Measurements from ENCODE around the gene DMAC2L.
A peak's percentile ranks its signal among the peaks of the same experiment; 100 is the strongest.
"Not testable (repeated sequence)": the region's sequence is repeated elsewhere in the genome, so short reads cannot be mapped to it uniquely, and the experiment has no call there.

Gene DMAC2L, protein sequence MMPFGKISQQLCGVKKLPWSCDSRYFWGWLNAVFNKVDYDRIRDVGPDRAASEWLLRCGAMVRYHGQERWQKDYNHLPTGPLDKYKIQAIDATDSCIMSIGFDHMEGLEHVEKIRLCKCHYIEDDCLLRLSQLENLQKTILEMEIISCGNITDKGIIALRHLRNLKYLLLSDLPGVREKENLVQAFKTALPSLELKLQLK

DNA sequence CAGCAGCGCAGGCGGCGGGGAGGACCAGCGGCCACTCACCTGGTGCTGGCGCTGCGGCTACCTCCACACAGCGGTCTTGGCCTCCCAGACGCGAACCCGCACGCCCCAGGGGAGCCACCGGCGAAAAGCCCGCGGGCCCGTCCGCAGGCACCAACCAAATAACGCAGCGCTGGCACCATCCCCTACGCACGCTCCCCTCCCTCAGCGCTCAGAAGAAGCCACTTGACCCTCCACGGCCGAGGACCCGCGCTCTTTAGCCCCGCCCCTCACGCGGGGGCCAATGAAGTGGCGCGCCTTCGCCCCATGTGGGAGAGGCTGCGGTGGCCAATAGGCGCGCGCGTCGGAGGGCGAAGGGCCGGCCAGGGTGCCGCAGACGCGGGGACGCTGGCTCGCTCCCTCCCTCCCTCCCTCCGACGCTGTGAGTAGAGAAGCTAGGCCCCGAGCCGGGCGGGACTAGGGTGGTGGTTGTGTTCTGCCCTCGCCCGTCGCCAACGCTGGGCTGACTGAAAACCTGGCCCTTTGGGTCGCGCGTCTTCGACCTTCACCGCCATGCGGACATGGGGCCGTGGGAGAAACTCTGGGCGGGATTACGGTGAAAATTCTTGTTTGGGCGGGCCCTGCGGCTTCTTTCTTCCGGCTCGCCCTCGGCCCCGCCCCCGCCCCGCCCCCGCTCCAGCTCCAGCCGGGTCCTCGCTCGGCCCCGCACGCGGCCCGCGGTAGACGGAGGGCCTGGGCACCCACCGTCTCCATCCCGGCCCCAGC lies at the start of gene DMAC2L, which contains the start of gene L2HGDH:
DMAC2L (plus strand) TSS at position 353 of the 762 bp plus-strand sequence. CDS start 9,164 bp downstream, outside the sequence.
L2HGDH (minus strand) TSS at position 258 of the 762 bp plus-strand sequence; CDS start at position 179, 79 bp downstream.
- peak; percentile 73 for DNase-seq

GRCh38 chr14:50262865-50263264 lies 49.3 kb upstream of the DMAC2L start:
- no peak for DNase-seq

GRCh38 chr14:50263321-50263720 lies 48.8 kb upstream of the DMAC2L start:
- no peak for DNase-seq

GRCh38 chr14:50265029-50265428 lies 47.1 kb upstream of the DMAC2L start:
- DNase-seq = no peak

DNA sequence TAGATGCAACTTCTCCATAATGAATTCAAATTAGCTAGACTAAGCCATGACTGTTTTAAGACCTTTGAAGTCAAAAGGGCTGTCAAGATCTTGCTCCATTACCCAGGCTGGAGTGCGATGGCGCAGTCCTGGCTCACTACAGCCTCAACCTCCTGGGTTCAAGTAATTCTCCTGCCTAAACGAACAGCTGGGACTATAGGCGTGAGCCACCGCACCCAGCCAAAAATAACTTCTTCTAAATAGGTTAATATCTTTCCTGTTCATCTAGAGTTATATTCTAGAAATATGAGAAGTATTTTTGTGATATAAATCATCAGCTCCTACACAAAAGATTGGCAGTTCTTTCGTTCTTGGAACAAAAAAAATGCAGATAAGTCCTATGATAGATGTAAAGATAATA lies 41.2 kb upstream of the DMAC2L start:
- DNase-seq = no peak

DNA sequence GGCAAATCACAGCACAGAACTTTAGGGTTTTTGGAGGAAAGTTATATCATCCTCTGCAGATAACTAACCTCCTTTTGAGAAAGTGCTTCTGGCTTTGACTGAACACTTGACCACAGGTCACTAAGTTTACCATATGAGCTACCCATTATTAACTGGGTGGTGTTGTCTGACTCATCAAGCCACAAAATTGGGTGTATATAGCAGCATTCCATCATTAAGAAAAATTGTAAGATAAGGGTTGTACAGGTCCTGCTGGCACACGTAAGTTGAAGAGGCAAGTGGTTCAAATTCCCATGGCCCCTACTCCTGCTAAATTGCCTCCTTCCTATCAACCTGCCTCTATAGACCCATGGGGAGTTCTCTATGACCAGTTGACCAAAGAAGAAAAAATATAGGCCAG lies 39.6 kb upstream of the DMAC2L start:
- no peak for DNase-seq

DNA sequence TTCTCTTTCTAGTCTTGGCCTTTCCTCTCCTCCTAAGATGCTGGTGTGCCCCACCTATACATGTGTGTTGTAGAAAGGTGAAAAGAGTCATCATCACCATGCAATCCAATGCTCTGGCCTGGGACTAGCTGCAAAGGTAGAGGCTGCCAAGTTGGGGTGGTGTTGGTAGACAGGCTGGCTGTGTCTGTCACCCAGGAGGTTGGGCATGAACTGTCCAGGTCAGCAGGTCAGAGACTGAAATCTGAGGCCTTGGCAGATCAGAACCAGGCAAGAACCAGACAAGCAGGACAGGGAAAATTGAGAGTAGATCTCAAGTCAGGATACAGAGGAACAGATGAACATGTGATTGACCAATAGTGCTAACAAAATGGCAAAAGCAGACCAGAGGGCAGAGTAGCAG lies 26.3 kb upstream of the DMAC2L start:
- no peak for DNase-seq

DNA sequence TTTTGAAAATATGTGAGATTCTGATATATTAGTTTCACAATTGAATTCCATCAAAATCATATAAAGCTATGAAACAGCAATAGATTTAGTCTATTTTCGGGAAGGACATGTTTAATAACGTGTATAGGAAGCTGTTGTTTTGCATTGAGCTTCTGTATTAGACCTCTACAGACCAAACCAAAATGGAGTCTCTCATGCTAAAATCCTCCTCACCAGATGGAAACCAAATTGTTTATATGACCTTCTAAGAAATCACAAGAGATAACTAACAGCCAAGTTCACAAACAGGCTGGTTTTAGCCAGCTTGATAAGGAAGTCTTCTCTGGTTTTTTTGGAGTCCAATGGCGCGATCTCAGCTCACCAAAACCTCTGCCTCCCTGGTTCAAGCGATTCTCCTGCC lies 24.0 kb upstream of the DMAC2L start:
- DNase-seq = no peak

- DNase-seq = no peak
These were observed 21.8 kb upstream of the DMAC2L start for GRCh38 chr14:50290306-50290705.

GRCh38 chr14:50299585-50299984 lies 12.5 kb upstream of the DMAC2L start:
- no peak for DNase-seq

DNA sequence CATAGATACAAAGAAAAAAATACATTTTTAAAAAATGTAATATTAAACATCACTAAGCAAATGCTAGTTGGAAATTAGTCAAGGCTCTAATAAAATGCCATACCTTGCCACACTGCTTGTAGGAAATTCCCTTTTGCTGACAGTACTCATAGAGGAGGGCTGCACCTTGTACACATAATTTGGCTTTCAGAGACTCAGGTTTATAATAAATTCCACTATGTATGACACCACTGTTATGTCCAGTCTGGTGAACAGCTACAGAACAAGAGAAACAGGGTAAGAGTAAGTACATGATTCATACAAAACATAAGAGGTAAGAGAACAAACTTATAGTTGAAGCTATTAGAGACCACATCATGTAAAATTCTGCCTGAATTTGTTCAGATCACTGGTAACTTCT lies 10.2 kb upstream of the DMAC2L start:
- no peak for DNase-seq

- no peak for DNase-seq
These were observed 8.2 kb upstream of the DMAC2L start for GRCh38 chr14:50303744-50304471.

- DNase-seq = no peak
These were observed 3.7 kb upstream of the DMAC2L start for GRCh38 chr14:50308363-50308915.

- DNase-seq = no peak
These were observed 1.7 kb upstream of the DMAC2L start for GRCh38 chr14:50310445-50310844.

- no peak for DNase-seq
These were observed 670 bp upstream of the DMAC2L start for GRCh38 chr14:50311337-50311971.

DNA sequence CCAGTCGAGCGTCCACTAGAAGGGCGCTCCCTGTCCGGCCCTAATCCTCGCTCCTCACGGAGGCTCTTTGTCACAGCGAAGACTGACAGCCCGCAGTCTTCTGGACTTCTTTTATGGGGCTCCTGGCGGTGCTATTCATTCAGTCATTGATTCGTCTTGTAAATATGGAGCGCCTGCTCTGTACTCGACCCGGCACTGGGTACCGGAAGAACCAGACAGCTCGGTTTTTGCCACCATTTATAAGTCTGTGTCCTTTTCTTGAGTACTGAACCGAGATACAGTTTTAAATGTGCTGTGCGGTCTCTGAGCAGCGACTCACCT lies 570 bp downstream of the DMAC2L start:
- peak; percentile 52 for DNase-seq

GRCh38 chr14:50314098-50314497 lies 2.0 kb downstream of the DMAC2L start:
- DNase-seq = not testable (repeated sequence)

- peak; percentile 7 for DNase-seq
These were observed 6.0 kb downstream of the DMAC2L start for GRCh38 chr14:50318031-50318626.

GRCh38 chr14:50319293-50319692 lies 7.2 kb downstream of the DMAC2L start:
- DNase-seq = no peak

DNA sequence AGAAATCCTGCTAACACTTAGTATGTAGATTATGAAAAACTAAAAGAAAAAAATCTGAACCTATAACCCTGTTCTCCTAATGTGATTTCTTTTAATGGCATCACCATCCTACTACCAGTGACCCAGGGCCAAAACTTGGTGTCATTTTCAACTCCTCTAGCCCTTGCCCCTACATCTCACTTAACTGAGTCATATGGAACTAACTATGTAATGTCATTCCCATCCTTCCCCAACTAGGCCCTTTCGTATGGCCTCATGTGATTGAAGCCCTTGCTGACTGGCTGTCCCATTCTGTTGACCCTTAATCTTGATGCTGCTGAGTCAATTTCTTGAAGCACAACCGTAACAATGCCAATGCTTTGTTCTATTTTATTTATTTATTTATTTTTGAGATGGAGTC lies 7.6 kb downstream of the DMAC2L start:
- no peak for DNase-seq

- no peak for DNase-seq
These were observed 8.2 kb downstream of the DMAC2L start for GRCh38 chr14:50320283-50320682.

DNA sequence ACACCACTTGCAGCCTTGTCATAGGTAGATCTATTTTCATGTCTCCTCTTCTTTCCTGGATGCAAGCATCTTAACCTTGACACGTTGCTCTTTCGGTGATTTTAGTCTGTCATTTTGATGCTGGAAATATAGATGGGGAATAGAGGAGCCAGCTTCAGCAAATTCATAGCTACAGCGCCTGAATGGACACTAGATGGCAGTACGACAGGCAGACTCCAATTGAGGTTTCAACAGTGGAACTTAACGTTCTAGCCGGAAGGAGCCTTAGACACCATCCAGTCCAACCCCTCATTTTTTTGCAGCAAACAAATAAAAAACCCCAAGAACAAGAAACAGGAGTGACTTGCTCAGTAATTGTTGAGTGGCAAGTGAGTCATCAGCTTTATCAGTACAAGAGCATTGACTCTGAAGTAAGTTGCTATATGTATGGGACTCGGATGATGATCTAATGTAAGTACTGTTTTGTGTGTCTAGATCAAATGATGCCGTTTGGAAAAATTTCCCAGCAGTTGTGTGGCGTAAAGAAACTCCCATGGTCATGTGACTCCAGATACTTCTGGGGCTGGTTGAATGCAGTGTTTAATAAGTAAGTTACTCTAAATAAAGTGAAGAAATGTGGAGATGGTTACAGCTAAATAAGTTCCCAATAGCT lies 9.0 kb downstream of the DMAC2L start:
- peak; percentile 57 for DNase-seq
